H9 (cell line): Measurements from ENCODE around the gene LHX1. TPM values are rescaled to one million over a fixed set of nuclear protein-coding genes. Genes with fewer than 3 reads are reported as not detected.

ENCODE experiments used
- DNase-seq: peaks from one replicate; pipeline ENCODE4 v3.0.0-alpha.2; 2017
- H2AFZ ChIP-seq: one replicate; pipeline ENCODE4 v1.6.1; 2013; ENCODE audit warnings: mild to moderate bottlenecking, low read length, control low read depth, moderate library complexity
- H2AK5ac ChIP-seq: 2 replicates; pipeline ENCODE4 v1.6.1; 2013; ENCODE audit warnings: low read length, control low read depth, mixed read lengths; ENCODE audit not compliant: insufficient read length
- H2BK120ac ChIP-seq: one replicate; pipeline ENCODE4 v1.6.1; 2013; ENCODE audit warnings: low read depth, mild to moderate bottlenecking, low read length, control low read depth, inconsistent platforms; ENCODE audit not compliant: poor library complexity, severe bottlenecking
- H2BK12ac ChIP-seq: 2 replicates; pipeline ENCODE4 v1.6.1; 2013; ENCODE audit warnings: low read length, control low read depth, mixed read lengths, low read depth; ENCODE audit not compliant: insufficient read length
- H2BK15ac ChIP-seq: 2 replicates; pipeline ENCODE4 v1.6.1; 2013; ENCODE audit warnings: low read depth, low read length, control low read depth
- H2BK20ac ChIP-seq: one replicate; pipeline ENCODE4 v1.6.1; 2013; ENCODE audit warnings: low read depth, mild to moderate bottlenecking, low read length, control low read depth, inconsistent platforms; ENCODE audit not compliant: poor library complexity, severe bottlenecking
- H2BK5ac ChIP-seq: 2 replicates; pipeline ENCODE4 v1.6.1; 2013; ENCODE audit warnings: low read length, control low read depth, mixed read lengths; ENCODE audit not compliant: insufficient read length
- H3K14ac ChIP-seq: 2 replicates; pipeline ENCODE4 v1.6.1; 2013; ENCODE audit warnings: low read length, control low read depth; ENCODE audit not compliant: insufficient read depth
- H3K18ac ChIP-seq: 2 replicates; pipeline ENCODE4 v1.6.1; 2013; ENCODE audit warnings: low read depth, mild to moderate bottlenecking, mixed read lengths, low read length, control low read depth; ENCODE audit not compliant: insufficient read length
- H3K23ac ChIP-seq: 2 replicates; pipeline ENCODE4 v1.6.1; 2013; ENCODE audit warnings: low read length, control low read depth, mixed read lengths, low read depth; ENCODE audit not compliant: insufficient read length
- H3K23me2 ChIP-seq: 2 replicates; pipeline ENCODE4 v1.6.1; 2013; ENCODE audit warnings: low read depth, mild to moderate bottlenecking, mixed read lengths, low read length, control low read depth; ENCODE audit not compliant: insufficient read length, poor library complexity, severe bottlenecking
- H3K27ac ChIP-seq: 2 replicates; pipeline ENCODE4 v1.5.1; 2013; ENCODE audit warnings: low read length, control low read depth, mixed read lengths, low read depth; ENCODE audit not compliant: insufficient read length
- H3K27me3 ChIP-seq: 2 replicates; pipeline ENCODE4 v1.6.1; 2013; ENCODE audit warnings: low read length, control low read depth, inconsistent platforms; ENCODE audit not compliant: insufficient read depth
- H3K4ac ChIP-seq: 2 replicates; pipeline ENCODE4 v1.6.1; 2013; ENCODE audit warnings: low read depth, mild to moderate bottlenecking, control low read depth, inconsistent platforms, low read length, moderate library complexity
- H3K4me1 ChIP-seq: 2 replicates; pipeline ENCODE4 v1.6.1; 2013; ENCODE audit warnings: low read length, control low read depth, inconsistent platforms; ENCODE audit not compliant: insufficient read depth
- H3K4me2 ChIP-seq: 2 replicates; pipeline ENCODE4 v1.6.1; 2013; ENCODE audit warnings: low read length, control low read depth, mixed read lengths; ENCODE audit not compliant: insufficient read length, insufficient read depth
- H3K56ac ChIP-seq: 2 replicates; pipeline ENCODE4 v1.6.1; 2013; ENCODE audit warnings: low read depth, mild to moderate bottlenecking, mixed read lengths, low read length, control low read depth; ENCODE audit not compliant: insufficient read length
- H3K79me1 ChIP-seq: 2 replicates; pipeline ENCODE4 v1.6.1; 2013; ENCODE audit warnings: low read depth, mild to moderate bottlenecking, moderate library complexity, low read length, control low read depth, inconsistent platforms; ENCODE audit not compliant: insufficient read depth, poor library complexity, severe bottlenecking
- H3K79me2 ChIP-seq: 2 replicates; pipeline ENCODE4 v1.6.1; 2013; ENCODE audit warnings: low read length, control low read depth, inconsistent platforms; ENCODE audit not compliant: insufficient read depth
- H3K9ac ChIP-seq: 2 replicates; pipeline ENCODE4 v1.6.1; 2013; ENCODE audit warnings: low read length, control low read depth, mixed read lengths; ENCODE audit not compliant: insufficient read length; ENCODE audit errors: extremely low read depth
- H3K9me3 ChIP-seq: one replicate; pipeline ENCODE4 v1.6.1; 2013; ENCODE audit warnings: low read depth, low read length, inconsistent platforms; ENCODE audit not compliant: control insufficient read depth
- H3T11ph ChIP-seq: one replicate; pipeline ENCODE4 v1.6.1; 2013; ENCODE audit warnings: mild to moderate bottlenecking, low read length, control low read depth, inconsistent platforms
- H4K20me1 ChIP-seq: one replicate; pipeline ENCODE4 v1.6.1; 2013; ENCODE audit not compliant: control insufficient read depth, insufficient read length, insufficient read depth
- H4K5ac ChIP-seq: 2 replicates; pipeline ENCODE4 v1.6.1; 2013; ENCODE audit warnings: low read depth, mild to moderate bottlenecking, mixed read lengths, low read length, control low read depth; ENCODE audit not compliant: insufficient read length
- H4K8ac ChIP-seq: replicated peaks from 2 replicates; pipeline ENCODE4 v1.6.1; 2013; ENCODE audit warnings: low read length, control low read depth, mixed read lengths, low read depth; ENCODE audit not compliant: insufficient read length
- H4K91ac ChIP-seq: 2 replicates; pipeline ENCODE4 v1.6.1; 2013; ENCODE audit warnings: low read depth, mild to moderate bottlenecking, moderate library complexity, mixed read lengths, low read length, control low read depth; ENCODE audit not compliant: insufficient read length
- H3K27ac Mint-ChIP-seq, 3 experiments: 2 replicates in 2 of 3; 3 replicates in 1 of 3; pipeline ENCODE4 v1.8.0; 2020 to 2021; ENCODE audit warnings: mixed read lengths in 3 of 3, mild to moderate bottlenecking in 1 of 3, moderate library complexity in 1 of 3
- H3K27me3 Mint-ChIP-seq: 2 replicates; pipeline ENCODE4 v1.8.0; 2021; ENCODE audit warnings: low read depth, mild to moderate bottlenecking, moderate library complexity, mixed read lengths
- H3K36me3 Mint-ChIP-seq, 3 experiments: 2 replicates in 2 of 3; 3 replicates in 1 of 3; pipeline ENCODE4 v1.8.0; 2020 to 2021; ENCODE audit warnings: low read depth in 3 of 3, mixed read lengths in 3 of 3; ENCODE audit not compliant: insufficient read depth in 1 of 3
- H3K4me1 Mint-ChIP-seq, 2 experiments: 2 replicates each; pipeline ENCODE4 v1.8.0; 2020; ENCODE audit warnings: mixed read lengths in 2 of 2
- H3K4me3 Mint-ChIP-seq, 2 experiments: 2 replicates in 1 of 2; 3 replicates in 1 of 2; pipeline ENCODE4 v1.8.0; 2020 to 2021; ENCODE audit warnings: mild to moderate bottlenecking in 2 of 2, mixed read lengths in 2 of 2, moderate library complexity in 1 of 2
- H3K9me3 Mint-ChIP-seq, 2 experiments: 2 replicates in 1 of 2; 3 replicates in 1 of 2; pipeline ENCODE4 v1.8.0; 2020; ENCODE audit warnings: mild to moderate bottlenecking in 2 of 2, mixed read lengths in 2 of 2, moderate library complexity in 1 of 2
- WGBS: extraction: QIAGEN DNeasy Blood & Tissue Kit; methylation state at CpG from one replicate; pipeline ENCODE4 v1.1.7; 2013; ENCODE audit warnings: missing lambda C conversion rate, low lambda C conversion rate, mixed read lengths; ENCODE audit not compliant: insufficient read length; ENCODE audit errors: extremely low coverage; 5-methylcytosine and 5-hydroxymethylcytosine counted together
- total RNA-seq: library from RNA; stranded (reverse); gene quantifications from 2 replicates; pipeline ENCODE4 v1.2.1, GENCODE V29; 2021
- TF ChIP-seq, protein P1 (sequence below): fragments of 200-600 bp; sonication (generic); conservative IDR thresholded peaks from 3 replicates; pipeline ENCODE4 v1.8.0; 2021; ENCODE audit warnings: antibody characterized with exemption, mild to moderate bottlenecking

The LHX1 gene
- total RNA-seq, 1 experiment from 2014 or later = 0.22 TPM

DNA sequence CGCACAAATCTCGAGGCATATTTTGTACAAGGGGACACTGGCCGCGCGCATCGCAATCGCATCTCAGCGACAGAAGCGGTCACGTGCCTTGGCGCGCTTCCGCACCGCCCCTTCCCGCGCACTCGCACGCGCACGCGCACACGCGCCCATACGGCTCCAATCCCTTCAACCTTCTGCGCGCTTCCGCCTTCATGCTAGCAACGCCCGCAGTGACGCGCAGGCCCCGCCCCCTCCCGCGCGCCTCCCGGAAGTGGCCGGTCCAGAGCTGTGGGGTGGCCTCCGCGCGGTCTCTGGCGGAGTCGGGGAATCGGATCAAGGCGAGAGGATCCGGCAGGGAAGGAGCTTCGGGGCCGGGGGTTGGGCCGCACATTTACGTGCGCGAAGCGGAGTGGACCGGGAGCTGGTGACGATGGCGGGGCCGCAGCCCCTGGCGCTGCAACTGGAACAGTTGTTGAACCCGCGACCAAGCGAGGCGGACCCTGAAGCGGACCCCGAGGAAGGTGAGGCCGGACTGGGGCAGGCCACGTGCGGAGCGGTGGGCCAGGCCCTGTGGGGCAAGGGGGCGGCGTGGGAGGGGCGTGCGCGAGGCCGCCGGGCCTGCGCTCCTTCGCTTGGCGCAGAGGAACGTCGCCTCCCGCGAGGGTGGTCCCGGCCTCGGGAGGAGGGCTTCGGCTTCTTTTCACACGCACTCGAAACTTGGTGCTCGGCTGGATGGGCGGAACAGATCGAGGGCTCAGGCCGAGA is 11.6 kb downstream of the LHX1 start, which contains the start of gene AATF:
TSS of gene AATF (plus strand) at position 238 of the 744 bp plus-strand sequence. CDS start at position 410, 172 bp downstream.
- Histone ChIP-seq H3K23ac (no peak within 1 kb of the TSS), H2BK12ac (no peak within 1 kb of the TSS), H4K91ac (no peak within 1 kb of the TSS), H3T11ph (no peak within 1 kb of the TSS), H2AFZ (no peak within 1 kb of the TSS), H3K23me2 (peaks cover 11% of the 10 kb centered on the region), H3K9me3 (no peaks in the 10 kb centered on the region), H4K20me1 (no peaks in the 10 kb centered on the region), H3K4ac (no peak within 1 kb of the TSS), H3K27ac (no peak within 1 kb of the TSS), H3K14ac (peak within 1 kb of the TSS; percentile 74), H2AK5ac (no peak within 1 kb of the TSS), H3K4me1 (no peaks in the 10 kb centered on the region; the same call in 1 of the 2 replicates), H3K27me3 (peaks cover 37% of the 10 kb centered on the region), H3K79me2 (peaks cover 2% of the 10 kb centered on the region; the same call in 1 of the 2 replicates), H2BK15ac (no peak within 1 kb of the TSS), H3K4me2 (peak within 1 kb of the TSS; percentile 62), H3K56ac (no peak within 1 kb of the TSS), H4K8ac (no peak within 1 kb of the TSS), H4K5ac (no peak within 1 kb of the TSS), H2BK120ac (no peak within 1 kb of the TSS), H3K79me1 (no peaks in the 10 kb centered on the region), H2BK5ac (no peak within 1 kb of the TSS), H2BK20ac (no peak within 1 kb of the TSS), H3K9ac (peak within 1 kb of the TSS; percentile 43), H3K18ac (peak within 1 kb of the TSS; percentile 40)
- TF ChIP-seq, protein P1, sequence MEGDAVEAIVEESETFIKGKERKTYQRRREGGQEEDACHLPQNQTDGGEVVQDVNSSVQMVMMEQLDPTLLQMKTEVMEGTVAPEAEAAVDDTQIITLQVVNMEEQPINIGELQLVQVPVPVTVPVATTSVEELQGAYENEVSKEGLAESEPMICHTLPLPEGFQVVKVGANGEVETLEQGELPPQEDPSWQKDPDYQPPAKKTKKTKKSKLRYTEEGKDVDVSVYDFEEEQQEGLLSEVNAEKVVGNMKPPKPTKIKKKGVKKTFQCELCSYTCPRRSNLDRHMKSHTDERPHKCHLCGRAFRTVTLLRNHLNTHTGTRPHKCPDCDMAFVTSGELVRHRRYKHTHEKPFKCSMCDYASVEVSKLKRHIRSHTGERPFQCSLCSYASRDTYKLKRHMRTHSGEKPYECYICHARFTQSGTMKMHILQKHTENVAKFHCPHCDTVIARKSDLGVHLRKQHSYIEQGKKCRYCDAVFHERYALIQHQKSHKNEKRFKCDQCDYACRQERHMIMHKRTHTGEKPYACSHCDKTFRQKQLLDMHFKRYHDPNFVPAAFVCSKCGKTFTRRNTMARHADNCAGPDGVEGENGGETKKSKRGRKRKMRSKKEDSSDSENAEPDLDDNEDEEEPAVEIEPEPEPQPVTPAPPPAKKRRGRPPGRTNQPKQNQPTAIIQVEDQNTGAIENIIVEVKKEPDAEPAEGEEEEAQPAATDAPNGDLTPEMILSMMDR = no peak
- Mint-ChIP-seq H3K4me3 (peak within 1 kb of the TSS; percentile 91 to 94), H3K9me3 (peaks cover 0 to under 1% of the 10 kb centered on the region in 2 experiments; a peak in 1 of 5 replicates), H3K36me3 (peaks cover 12 to 45% (median 33%) of the 10 kb centered on the region in 3 experiments), H3K27ac (peak within 1 kb of the TSS; percentile 68 to 98 (median 69); a peak in 5 of 7 replicates), H3K27me3 (peaks cover 57% of the 10 kb centered on the region), H3K4me1 (peaks cover 34 to 52% of the 10 kb centered on the region in 2 experiments)
- no CpG with 5 or more reads among the region's 90 CpGs for WGBS
- peak; percentile 98 for DNase-seq
